Thymus (tissue), 14 donors: ENCODE data around the gene PARP9. TPM values are rescaled to one million over a fixed set of nuclear protein-coding genes. Genes with fewer than 3 reads are reported as not detected.

ENCODE experiments used
- DNase-seq, 9 donors: peaks; one replicate each; pipeline ENCODE4 v3.0.0-alpha.2; 2013; ENCODE audit warnings: low spot score in 9 of 9, low read depth in 6 of 9, missing footprints in 1 of 9
- H3K27ac ChIP-seq, 2 donors: one replicate each; pipeline ENCODE4 v1.5.1; 2013; ENCODE audit warnings: control low read depth in 1 of 2, low read depth in 1 of 2, low read length in 1 of 2, mild to moderate bottlenecking in 1 of 2, moderate library complexity in 1 of 2
- H3K27me3 ChIP-seq, 2 donors: one replicate each; pipeline ENCODE4 v1.5.1; 2013; ENCODE audit warnings: low read length in 1 of 2; ENCODE audit not compliant: control insufficient read depth in 2 of 2, insufficient read depth in 1 of 2
- H3K36me3 ChIP-seq, 2 donors: one replicate each; pipeline ENCODE4 v1.5.1; 2013; ENCODE audit warnings: low read length in 1 of 2, mild to moderate bottlenecking in 1 of 2, moderate library complexity in 1 of 2; ENCODE audit not compliant: control insufficient read depth in 2 of 2, insufficient read depth in 2 of 2
- H3K4me1 ChIP-seq, 2 donors: one replicate each; pipeline ENCODE4 v1.5.1; 2013; ENCODE audit warnings: low read length in 2 of 2; ENCODE audit not compliant: control insufficient read depth in 2 of 2, insufficient read depth in 2 of 2
- H3K4me3 ChIP-seq, 2 donors: one replicate each; pipeline ENCODE4 v1.5.1; 2013; ENCODE audit warnings: low read length in 2 of 2, control low read depth in 1 of 2, mild to moderate bottlenecking in 1 of 2
- H3K9me3 ChIP-seq, 2 donors: one replicate each; pipeline ENCODE4 v1.5.1; 2013; ENCODE audit warnings: low read length in 1 of 2, mild to moderate bottlenecking in 1 of 2; ENCODE audit not compliant: control insufficient read depth in 2 of 2, insufficient read depth in 1 of 2
- WGBS: extraction: QIAGEN DNeasy Blood & Tissue Kit; methylation state at CpG from one replicate; pipeline ENCODE4 v1.1.7; 2013; 5-methylcytosine and 5-hydroxymethylcytosine counted together
- long read RNA-seq, 10 donors: transcript quantifications; one replicate each; lab custom pipeline, GENCODE V29; 2026
- polyA plus RNA-seq: library from polyadenylated mRNA; stranded (reverse); fragments of 200-250 nt; gene quantifications from one replicate; pipeline ENCODE4 v1.2.3, GENCODE V29; 2013
- total RNA-seq: library from RNA; stranded (reverse); fragments of 120-200 nt; gene quantifications from one replicate; pipeline ENCODE4 v1.2.4, GENCODE V29; 2013
- donor health status: healthy.

The PARP9 gene
- total RNA-seq (48.8 TPM), polyA plus RNA-seq (56.9 TPM)
- long read RNA-seq, donor 1 = 0 reads
- long read RNA-seq, donor 2, partial matches to known transcripts = 363 of 363 reads
- long read RNA-seq, donor 2, other reads (novel, unspliced or antisense) = 0 of 363 reads
- long read RNA-seq, donor 3, partial matches to known transcripts = 10 of 11 reads
- long read RNA-seq, donor 3, other reads (novel, unspliced or antisense) = 0 of 11 reads
- long read RNA-seq, donor 4, partial matches to known transcripts = 0 of 1 reads
- long read RNA-seq, donor 4, other reads (novel, unspliced or antisense) = 0 of 1 reads
- long read RNA-seq, donor 5, partial matches to known transcripts = 21 of 21 reads
- long read RNA-seq, donor 5, other reads (novel, unspliced or antisense) = 0 of 21 reads
- long read RNA-seq, donor 6, full-length matches to known transcripts = 3 of 23 reads
- long read RNA-seq, donor 6, partial matches to known transcripts = 20 of 23 reads
- long read RNA-seq, donor 6, other reads (novel, unspliced or antisense) = 0 of 23 reads
- long read RNA-seq, donor 7 = 0 reads
- long read RNA-seq, donor 8 = 0 reads
- long read RNA-seq, donor 9, partial matches to known transcripts = 6 of 6 reads
- long read RNA-seq, donor 9, other reads (novel, unspliced or antisense) = 0 of 6 reads
- long read RNA-seq, donor 10 = 0 reads

- DNase-seq = peak in 8 of 9 donors; percentile 50 to 87 (median 68)
- WGBS = under 1% methylated on average over 56 of the region's 56 CpGs
- no peaks in the 10 kb centered on the region for H3K27me3 ChIP-seq
- peak within 1 kb of the TSS; percentile 89 to 98 for H3K27ac ChIP-seq
- H3K4me1 ChIP-seq = peaks cover 4 to 25% of the 10 kb centered on the region in 2 donors
- no peaks in the 10 kb centered on the region for H3K9me3 ChIP-seq
- peak within 1 kb of the TSS; percentile 74 to 94 for H3K4me3 ChIP-seq
- H3K36me3 ChIP-seq = peaks cover 13 to 41% of the 10 kb centered on the region in 2 donors
These were observed at the start of gene PARP9, which contains the start of gene DTX3L for GRCh38 chr3:122564155-122564912. PARP9 (minus strand) TSS chr3:122564300; CDS start chr3:122559620, 4,680 bp downstream. DTX3L (plus strand) TSS chr3:122564338; CDS start chr3:122564427, 89 bp downstream.

- WGBS = 98% methylated on average over 5 of the region's 5 CpGs
- no peak overlapping the region for H3K27ac ChIP-seq
- no peak for DNase-seq
- no peak overlapping the region for H3K4me3 ChIP-seq
- H3K9me3 ChIP-seq = no peaks in the 10 kb centered on the region
- H3K4me1 ChIP-seq = no peaks in the 10 kb centered on the region
- no peaks in the 10 kb centered on the region for H3K27me3 ChIP-seq
- peaks cover 0 to 9% of the 10 kb centered on the region in 2 donors for H3K36me3 ChIP-seq
These were observed 48.6 kb upstream of the PARP9 start for GRCh38 chr3:122612696-122613095.

- H3K36me3 ChIP-seq = peaks cover 0 to 2% of the 10 kb centered on the region in 2 donors
- no peak overlapping the region for H3K4me3 ChIP-seq
- no peak overlapping the region for H3K27ac ChIP-seq
- no peaks in the 10 kb centered on the region for H3K27me3 ChIP-seq
- H3K9me3 ChIP-seq = no peaks in the 10 kb centered on the region
- WGBS = 96% methylated on average over 7 of the region's 7 CpGs
- no peaks in the 10 kb centered on the region for H3K4me1 ChIP-seq
- DNase-seq = peak in 1 of 9 donors; percentile 18
These were observed 45.9 kb upstream of the PARP9 start for GRCh38 chr3:122609798-122610559.

GRCh38 chr3:122608916-122609315, 44.8 kb upstream of the PARP9 start:
- WGBS = 100% methylated on average over 1 of the region's 1 CpG
- no peak for DNase-seq
- H3K36me3 ChIP-seq = peaks cover 0 to 2% of the 10 kb centered on the region in 2 donors
- H3K4me1 ChIP-seq = no peaks in the 10 kb centered on the region
- H3K9me3 ChIP-seq = no peaks in the 10 kb centered on the region
- H3K27ac ChIP-seq = no peak overlapping the region
- no peaks in the 10 kb centered on the region for H3K27me3 ChIP-seq
- no peak overlapping the region for H3K4me3 ChIP-seq

- no peak for DNase-seq
- H3K4me3 ChIP-seq = no peak overlapping the region
- peaks cover 0 to 2% of the 10 kb centered on the region in 2 donors for H3K36me3 ChIP-seq
- H3K27ac ChIP-seq = no peak overlapping the region
- no peaks in the 10 kb centered on the region for H3K27me3 ChIP-seq
- H3K9me3 ChIP-seq = no peaks in the 10 kb centered on the region
- WGBS = 80% methylated on average over 4 of the region's 4 CpGs
- no peaks in the 10 kb centered on the region for H3K4me1 ChIP-seq
These were observed 42.2 kb upstream of the PARP9 start for GRCh38 chr3:122606330-122606729.

- H3K4me3 ChIP-seq = no peak overlapping the region
- H3K4me1 ChIP-seq = no peaks in the 10 kb centered on the region
- DNase-seq = no peak
- no peak overlapping the region for H3K27ac ChIP-seq
- H3K9me3 ChIP-seq = no peaks in the 10 kb centered on the region
- H3K27me3 ChIP-seq = no peaks in the 10 kb centered on the region
- H3K36me3 ChIP-seq = no peaks in the 10 kb centered on the region
- 95% methylated on average over 2 of the region's 2 CpGs for WGBS
These were observed 39.0 kb upstream of the PARP9 start for GRCh38 chr3:122603056-122603455.

GRCh38 chr3:122602011-122602710, 38.1 kb upstream of the PARP9 start:
- no peaks in the 10 kb centered on the region for H3K4me1 ChIP-seq

GRCh38 chr3:122598556-122598955, 34.5 kb upstream of the PARP9 start:
- no peak for DNase-seq
- WGBS = 74% methylated on average over 4 of the region's 4 CpGs
- no peaks in the 10 kb centered on the region for H3K27me3 ChIP-seq
- no peaks in the 10 kb centered on the region for H3K9me3 ChIP-seq
- no peaks in the 10 kb centered on the region for H3K4me1 ChIP-seq
- H3K4me3 ChIP-seq = no peak overlapping the region
- no peaks in the 10 kb centered on the region for H3K36me3 ChIP-seq
- H3K27ac ChIP-seq = no peak overlapping the region

More at GRCh38 chr3:122602011-122602710, 38.1 kb upstream of the PARP9 start:
- no peak overlapping the region for H3K4me3 ChIP-seq
- no peaks in the 10 kb centered on the region for H3K27me3 ChIP-seq
- H3K9me3 ChIP-seq = no peaks in the 10 kb centered on the region
- no peak for DNase-seq
- H3K36me3 ChIP-seq = no peaks in the 10 kb centered on the region
- H3K27ac ChIP-seq = no peak overlapping the region
- 76% methylated on average over 5 of the region's 5 CpGs for WGBS
